ENCODE data around the gene FBXL7.

DNA sequence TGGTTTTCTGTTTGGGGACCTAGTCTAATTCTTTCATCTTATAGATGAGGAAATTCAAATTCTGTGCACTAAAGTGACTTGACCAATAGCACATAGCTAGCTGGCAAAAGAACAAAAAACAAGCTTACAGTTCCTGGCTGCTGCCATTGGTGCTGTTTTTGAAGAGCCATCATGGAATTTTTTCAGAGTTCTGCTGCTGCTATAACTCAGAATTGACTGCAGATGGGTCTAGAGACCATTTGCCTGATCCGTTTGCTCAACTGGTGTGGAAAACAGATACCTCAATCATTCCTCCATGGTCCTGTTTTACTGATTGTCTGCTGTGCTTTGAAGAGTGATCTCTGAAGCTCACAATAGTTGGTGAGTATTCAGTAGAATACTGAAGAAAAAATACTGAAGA, 15.2 kb downstream of the FBXL7 start:
- TF ChIP-seq POLR2A (IDR thresholded peaks at IDR 0.05) = no peak
- TF ChIP-seq, protein P1, sequence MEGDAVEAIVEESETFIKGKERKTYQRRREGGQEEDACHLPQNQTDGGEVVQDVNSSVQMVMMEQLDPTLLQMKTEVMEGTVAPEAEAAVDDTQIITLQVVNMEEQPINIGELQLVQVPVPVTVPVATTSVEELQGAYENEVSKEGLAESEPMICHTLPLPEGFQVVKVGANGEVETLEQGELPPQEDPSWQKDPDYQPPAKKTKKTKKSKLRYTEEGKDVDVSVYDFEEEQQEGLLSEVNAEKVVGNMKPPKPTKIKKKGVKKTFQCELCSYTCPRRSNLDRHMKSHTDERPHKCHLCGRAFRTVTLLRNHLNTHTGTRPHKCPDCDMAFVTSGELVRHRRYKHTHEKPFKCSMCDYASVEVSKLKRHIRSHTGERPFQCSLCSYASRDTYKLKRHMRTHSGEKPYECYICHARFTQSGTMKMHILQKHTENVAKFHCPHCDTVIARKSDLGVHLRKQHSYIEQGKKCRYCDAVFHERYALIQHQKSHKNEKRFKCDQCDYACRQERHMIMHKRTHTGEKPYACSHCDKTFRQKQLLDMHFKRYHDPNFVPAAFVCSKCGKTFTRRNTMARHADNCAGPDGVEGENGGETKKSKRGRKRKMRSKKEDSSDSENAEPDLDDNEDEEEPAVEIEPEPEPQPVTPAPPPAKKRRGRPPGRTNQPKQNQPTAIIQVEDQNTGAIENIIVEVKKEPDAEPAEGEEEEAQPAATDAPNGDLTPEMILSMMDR (IDR thresholded peaks at IDR 0.05) = no peak

All from transverse colon (tissue), 3 donors.